NCI-H2107 treated with DMSO at 0.1 percent for 48 hours (cell line): ENCODE measurements around the gene MYH14.
"Not testable (repeated sequence)": the region's sequence is repeated elsewhere in the genome, so short reads cannot be mapped to it uniquely, and the experiment has no call there.

ENCODE experiments used
- DNase-seq: peaks from one replicate; lab custom pipeline; 2025; ENCODE audit not compliant: unreplicated experiment; lab: John Stamatoyannopoulos, UW

Gene MYH14

DNA sequence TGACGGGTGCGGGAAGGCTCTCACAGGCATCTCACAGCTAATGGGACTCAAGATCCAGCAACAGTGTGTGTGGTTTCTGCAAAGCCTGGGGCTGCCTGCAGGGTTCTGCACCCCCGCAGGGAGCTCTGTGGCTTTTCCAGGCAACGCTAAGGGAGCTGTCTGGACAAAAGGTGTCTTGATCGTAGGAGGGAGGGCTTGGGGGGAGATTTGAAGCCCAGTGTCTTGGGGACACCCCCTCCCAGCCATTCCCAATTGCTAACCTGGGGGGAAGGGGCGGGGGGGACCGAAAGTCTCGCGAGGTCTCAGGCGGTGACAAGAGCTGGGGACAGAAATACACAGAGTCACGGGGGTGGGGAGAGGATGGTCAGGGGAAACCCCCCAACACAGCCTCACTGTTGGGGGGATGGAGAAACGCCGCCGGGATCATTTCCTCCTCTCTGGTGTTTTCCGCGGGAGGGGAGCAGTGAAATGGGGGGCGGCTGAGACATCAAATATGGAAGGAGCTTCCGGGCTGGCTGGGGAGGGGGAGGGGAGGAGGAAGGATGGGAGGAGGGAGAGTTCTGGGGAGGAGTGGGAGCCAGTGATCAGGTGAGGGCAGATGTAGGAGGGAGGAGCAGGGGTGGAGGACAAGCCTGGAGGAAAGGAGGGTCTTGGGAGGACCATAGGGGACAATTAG is 112.5 kb downstream of the MYH14 start:
- peak; percentile 64 for DNase-seq

DNA sequence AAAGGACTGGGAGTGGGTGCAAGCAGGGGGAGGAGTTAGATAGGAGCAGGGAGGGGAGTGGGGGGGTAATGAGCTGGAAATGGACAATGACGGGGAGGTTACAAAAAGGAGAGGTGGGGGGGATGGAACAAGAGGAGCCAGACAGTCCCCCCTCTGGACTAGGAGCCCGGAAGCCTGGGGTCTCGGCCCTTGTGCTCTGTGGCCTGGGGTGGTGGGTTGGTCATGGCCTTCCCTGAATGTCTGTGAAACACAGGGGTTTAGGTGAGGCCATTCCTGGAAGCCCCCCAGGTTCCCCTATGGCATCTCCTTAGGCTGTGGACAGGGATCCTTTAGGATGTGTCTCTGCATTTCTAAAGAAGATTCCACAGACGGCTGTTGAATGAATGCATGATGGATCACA is 113.7 kb downstream of the MYH14 start:
- DNase-seq: no peak

DNA sequence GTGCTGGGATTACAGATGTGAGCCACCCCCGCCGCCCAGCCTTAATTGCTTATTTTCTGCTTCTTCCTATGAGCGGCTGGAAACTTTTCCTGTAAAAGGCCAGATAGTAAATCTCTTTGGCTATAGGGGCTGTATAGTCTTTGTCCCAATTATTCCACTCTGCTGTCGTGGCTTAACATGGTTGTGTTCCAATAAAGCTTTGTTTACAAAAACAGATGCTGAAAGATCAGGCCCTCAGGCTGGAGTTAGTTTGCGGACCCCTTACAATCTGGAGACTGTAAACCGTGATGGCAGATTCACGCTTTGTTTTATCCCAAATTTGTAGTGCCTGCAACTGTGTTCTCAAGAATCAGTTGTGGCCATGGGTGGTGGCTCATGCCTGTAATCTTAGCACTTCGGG is 115.0 kb downstream of the MYH14 start:
- no peak for DNase-seq

DNA sequence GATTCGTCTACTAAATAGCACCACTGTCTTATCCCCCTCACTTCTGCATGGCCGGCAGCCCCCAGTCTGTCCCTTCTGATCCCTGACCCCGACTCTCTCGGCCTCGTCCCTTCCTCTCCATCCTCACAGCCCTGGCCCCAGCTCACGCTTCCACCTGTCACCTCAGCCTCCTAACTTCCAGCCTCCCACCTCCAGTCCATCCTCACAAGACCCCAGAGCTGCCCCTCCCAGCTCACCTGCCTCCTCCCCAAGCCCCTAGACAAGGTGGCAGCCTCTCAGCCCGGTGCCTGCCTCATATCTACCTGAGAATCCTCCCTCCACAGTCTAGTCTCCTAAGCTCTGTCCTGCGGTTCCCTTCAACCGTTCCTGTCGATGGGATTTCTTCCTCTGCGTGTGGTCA is 115.7 kb downstream of the MYH14 start:
- no peak for DNase-seq

DNA sequence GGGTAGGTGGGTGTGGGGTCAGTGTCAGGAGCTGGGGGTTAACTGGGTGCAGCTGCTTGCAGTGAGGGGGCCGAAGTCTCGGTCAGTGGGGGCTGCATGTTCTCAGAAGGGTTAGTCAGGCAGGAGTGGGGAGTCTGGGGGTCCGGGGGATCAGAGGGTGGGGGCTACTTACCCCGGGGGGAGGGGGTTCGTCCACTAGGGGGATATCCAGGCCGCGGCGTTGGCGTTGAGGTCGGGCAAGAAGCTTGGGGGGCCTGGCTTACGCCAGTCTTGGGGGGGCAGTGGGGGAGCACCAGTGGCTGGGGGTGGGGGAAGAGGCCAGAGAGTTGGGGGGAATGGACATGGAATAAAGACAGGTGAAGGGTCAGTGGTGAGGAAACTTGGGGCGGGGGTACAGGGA is 116.6 kb downstream of the MYH14 start:
- DNase-seq: no peak

DNA sequence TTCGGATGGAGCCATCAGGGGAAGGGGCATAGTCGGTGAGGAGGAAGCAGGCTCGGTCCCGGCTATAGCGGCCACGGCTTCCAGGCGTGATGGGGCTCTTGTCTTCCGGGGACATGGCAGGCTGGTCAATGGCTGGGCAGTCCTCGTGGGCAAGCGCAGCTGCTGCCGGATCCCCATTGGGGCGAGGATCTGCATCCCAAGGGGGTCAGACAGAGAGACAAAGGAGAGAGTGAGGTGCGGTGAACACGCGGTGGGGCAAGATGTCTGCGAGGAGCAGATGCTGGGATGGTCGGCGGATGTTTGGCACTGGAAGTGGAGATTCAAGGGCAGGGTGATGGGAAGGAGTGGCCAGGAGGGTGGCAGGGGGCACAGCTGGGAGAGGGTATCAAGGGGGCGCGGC is 117.2 kb downstream of the MYH14 start:
- no peak for DNase-seq

DNA sequence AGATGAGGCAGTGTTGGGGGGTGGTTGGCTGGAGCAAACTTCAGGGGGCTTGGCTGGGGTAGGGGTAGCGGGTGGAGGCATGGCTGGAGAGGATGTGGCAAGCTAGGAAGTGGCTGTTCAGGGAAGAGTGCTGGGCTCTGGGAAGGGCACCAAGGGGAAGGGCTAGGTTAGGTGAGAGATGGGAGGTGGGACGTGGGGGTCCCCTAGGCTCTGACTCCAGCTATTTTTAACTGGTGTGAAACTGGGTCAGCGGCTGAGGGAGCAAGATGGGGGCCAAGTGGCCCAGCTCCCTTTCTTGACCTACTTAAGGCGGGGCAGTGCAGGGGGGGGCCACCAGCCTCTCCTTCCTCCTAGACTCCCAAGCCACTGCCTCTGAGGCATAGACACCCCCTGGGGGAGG is 118.4 kb downstream of the MYH14 start:
- DNase-seq: no peak

DNA sequence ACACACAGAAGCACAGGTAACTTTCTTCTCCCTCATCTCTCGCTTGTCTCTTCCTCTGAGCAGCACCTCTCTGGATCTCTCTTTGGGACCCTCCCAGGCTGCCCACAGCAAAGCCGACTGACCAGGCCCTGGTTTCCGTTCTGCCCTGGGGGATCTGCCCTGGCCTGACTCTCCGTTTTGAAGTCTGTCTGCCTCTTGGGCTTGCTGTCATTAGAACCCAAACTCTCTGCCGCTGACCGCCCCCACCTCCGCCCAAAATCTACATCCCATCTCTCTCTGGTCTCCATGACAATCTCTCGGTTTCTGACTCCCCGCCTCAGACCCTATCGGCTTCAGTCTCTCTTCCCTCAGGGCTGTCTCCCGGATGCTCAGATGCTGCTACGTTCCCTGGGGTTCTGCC is 118.8 kb downstream of the MYH14 start:
- no peak for DNase-seq

DNA sequence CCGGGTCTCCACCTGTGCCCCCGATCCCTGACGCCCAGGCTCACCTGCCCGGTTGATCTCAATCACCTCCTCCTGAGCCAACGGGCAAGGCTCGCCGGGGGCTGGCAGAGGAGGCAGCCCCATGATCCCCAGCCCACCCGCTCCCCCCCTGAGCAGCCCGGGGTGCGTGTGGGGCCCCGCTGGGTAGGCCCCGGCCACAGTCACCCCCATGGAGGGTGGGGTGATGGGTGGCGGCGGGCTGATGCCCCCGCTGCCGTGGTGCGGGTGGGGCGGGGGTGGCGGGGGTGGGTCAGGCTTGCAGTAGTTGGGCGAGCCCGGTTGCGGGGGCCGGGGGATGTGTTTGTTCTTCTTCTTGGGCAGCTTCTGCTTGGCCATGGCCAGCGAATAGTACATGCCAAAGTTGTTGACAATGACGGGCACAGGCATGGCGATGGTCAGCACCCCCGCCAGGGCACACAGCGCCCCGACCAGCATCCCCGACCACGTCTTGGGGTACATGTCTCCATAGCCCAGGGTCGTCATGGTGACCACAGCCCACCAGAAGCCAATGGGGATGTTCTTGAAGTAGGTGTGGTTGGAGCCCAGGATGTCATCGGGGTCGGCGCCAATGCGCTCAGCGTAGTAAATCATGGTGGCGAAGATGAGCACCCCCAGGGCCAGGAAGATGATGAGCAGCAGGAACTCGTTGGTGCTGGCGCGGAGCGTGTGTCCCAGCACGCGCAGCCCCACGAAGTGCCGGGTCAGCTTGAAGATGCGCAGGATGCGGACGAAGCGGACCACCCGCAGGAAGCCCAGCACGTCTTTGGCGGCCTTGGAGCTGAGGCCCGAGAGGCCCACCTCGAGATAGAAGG is 119.7 kb downstream of the MYH14 start:
- no peak for DNase-seq

DNA sequence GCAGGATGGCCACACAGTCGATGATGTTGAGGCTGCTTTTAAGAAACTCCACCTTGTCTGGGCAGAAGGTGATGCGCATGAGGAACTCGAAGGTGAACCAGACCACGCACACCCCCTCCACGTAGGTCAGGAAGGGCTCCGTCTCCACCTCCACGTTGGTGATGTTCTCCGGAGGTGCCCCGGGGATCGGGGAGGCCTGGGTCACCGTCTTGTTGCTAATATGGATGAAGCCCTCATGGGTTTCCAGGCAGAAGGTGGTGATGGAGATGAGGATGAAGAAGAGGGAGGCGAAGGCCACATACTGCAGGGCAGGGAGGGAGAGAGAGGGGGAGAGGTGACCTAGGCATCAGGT is 120.3 kb downstream of the MYH14 start:
- DNase-seq: no peak

DNA sequence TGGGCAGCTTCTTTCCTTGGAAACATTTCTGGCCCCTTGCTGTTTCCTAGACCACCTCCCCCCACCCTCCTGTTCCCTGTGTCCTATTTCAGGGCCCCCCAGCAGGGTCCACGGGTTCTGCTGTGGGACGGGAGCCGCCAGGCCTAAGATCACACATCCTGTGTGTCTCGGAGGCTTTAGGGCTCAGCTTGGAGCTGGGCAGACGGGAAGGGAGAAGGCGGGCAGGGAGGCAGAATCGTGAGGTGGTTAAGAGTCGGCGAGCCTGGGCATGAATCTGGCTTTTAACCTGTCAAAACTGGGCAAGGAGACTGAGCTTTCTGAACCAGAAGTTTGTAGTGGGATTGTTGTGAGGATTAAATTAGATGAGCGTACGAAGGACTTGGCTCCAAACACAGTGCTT is 120.9 kb downstream of the MYH14 start:
- DNase-seq: no peak

DNA sequence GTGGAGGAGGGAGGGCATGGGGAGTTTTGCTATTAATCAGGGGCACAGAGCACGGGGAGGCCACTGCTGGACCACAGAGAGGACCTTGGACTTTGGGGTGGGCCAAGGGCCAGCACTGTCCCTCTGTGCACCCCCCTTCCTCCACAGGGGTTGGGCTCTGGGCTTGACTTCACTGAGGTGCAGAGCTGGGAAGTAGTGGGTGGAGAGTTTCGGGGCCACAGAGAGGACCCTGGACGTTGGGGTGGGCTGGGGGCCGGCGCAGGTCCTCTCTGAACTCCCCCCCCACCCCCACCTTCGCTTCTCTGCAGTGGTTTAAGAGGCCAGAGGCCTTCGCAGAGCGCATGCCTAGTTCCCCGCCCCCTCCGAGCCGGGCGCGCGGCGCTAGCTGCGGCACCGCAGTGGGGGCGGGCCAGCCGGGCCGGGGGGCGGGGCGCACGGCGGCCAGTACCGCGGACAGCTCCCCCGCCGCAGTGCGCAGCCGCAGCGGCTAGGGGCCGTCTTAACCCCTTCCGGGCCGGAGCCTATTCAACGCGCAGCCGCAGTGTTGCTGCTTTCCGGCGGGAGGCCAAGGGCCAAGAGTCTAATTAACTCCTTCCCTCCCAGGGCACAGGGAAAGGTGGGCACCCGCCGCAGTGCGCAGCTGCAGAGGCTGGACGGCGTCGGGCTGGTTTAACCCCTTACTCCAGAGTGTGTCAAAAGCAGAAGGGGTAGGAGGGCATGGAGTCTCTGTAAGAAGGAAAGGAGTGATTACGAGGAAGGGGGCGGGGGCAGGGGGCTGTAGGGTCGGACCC is 122.1 kb downstream of the MYH14 start:
- DNase-seq: peak; percentile 57

DNA sequence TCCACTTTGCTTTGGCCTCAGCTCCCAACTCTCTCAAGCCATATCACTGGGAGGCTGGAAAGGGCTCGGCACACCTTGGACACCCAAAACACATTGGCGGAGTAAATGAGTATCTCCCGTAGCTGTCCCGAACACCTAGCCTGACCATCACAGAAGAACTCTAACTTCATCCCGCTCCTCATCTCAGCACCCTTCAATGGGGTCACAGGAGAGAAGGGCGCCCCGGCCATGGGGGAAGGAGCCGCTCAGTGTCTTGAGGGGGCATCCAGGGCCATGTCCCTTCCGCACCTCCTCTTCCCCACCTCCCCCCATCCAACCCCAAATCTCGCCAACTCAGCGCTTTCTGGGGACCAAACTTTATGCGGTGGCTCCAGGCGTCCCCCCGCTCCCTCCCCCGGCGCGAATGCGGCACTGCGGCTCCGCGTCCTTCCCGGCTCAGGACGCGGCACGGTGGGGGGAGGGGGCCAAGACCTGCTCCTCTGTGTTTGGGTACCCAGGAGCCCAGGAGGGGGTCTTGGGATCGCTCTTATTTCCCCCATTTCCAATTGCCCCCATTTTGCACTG is 122.8 kb downstream of the MYH14 start:
- DNase-seq: no peak

DNA sequence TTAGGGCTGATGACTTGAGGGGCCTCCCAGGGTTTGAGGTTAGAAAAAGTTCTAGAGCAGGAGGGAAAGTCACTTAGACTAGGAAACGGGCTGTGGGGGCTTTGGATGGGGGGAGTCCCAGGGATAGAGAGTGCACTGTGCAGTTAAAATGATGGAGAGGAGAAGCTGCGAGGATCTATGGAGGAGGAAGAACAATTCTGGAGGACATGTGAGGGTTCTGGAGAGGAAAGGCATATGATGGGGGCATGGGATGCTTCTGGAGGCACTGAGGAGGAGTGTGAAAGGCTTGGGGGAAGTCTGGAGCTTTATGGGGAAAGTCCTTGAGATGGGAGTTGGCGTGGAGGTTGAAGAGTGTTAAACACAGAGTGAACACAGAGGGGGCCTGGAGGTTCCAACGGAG is 123.6 kb downstream of the MYH14 start:
- DNase-seq: no peak

DNA sequence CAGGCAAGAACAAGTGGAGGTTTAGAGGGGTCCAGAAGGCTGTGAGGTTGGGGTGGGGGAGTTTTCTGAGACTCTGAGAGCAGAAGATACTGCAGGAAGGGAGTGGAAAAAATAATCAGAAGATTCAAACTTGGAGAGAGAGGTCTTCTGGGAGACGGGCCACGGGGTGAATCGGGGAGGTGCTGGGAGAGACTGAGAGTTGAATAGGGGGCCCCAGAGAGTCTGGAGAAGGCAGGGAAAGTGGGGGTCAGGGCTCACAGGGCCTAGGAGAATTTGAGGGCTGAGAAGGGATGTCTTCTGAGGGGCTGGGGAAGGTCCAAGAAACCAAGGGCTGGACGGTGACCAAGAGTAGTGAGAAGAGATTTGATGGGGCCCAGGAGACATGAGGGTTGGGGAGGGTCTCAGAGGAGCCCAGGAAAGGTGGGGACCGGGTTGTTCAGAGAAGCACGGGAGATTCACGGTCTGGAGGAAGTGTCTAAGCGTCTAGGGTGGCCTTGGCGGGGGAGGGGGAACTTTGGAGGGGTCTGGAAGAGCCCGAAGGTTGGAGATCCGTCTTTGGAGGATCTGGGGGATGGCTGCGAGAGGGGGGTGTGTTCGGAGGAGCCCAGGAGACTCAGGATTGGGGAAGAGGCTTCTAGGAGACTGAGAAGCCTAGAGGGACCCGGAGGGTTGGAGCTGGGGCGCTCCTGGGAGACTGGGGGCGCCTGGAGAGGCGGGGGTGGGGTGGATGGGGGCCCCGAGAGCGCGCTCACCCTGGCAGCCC is 124.2 kb downstream of the MYH14 start:
- DNase-seq: no peak

DNA sequence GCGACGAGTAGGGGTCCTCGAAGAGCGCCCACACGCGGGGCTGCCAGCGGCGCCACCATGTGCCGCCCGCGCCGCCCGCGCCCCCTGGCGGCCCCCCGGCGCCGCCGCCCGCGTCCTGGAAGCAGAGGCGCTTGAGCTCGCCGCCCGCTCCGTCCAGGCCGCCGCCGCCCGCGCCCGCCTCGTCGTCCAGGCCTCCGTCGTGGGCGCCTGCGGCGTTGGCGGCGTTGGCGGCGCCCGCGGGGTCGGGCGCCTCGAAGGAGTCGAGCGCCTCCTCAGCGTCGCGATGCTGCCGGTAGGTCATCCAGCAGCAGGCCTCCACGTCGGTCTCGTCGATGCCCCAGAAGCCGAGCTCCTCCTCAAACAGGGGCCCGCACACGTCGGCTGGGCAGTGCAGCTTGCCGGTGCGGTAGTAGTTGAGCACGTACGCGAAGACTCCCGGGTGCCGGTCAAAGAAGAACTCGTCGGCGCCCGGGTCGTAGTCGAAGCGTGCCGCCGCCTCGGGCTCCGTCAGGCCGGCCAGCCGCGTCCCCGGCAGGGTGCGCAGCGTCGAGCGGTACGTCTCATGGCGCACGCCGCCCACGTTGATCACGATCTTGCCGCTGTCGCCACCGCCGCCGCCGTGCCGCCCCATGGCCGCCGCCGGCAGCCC is 124.9 kb downstream of the MYH14 start:
- no peak for DNase-seq

DNA sequence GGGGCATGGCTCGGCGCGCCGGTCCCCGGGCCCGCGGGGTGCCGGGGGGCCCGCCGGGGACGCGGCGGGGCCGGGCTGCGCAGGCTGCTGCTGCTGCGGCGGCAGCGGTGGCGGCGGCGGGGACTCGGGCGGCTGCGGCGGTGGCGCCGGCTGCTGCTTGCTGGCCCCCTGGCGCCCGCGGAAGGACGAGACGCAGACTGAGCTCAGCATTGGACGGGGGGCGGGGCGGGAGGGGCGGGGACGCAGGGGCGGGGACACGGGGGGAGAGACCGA is 125.4 kb downstream of the MYH14 start:
- DNase-seq: no peak

DNA sequence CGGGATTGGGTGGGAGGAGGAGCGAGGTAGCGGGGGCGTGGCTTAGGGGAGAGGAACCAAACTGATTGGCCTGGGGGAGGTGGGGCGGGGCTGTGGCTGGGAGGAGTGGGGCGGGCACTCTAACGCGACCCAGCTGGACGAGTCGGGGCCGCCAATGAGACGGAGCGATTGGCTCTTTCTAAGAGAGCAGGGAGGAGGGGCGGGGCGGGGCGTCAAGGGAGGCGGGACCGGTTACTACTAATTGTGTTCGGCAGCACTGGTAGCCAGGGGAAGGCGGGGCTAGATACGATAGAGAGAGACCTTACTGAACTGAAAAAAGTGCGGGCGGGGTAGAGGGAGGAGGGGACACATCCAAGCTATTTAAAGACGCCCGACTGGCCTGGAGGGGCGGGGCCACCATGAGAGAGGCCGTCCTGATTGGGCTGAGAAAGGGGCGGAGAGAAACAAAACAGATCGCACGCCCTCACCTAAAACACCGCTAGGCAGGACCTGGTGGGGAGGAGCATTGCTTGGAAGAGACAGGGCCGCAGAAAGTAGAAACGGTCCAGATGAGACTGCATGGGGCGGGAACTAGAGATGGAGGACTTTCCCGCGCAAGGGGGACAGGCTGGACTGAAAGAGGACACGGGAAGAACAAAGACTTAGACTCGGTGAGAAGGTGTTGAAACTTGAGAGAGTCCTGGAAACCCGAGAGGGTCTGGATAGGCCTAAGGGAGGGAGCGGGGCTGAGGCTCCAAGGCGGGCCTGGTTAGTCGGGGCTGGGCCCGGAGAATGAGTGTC is 125.9 kb downstream of the MYH14 start, which contains the start of gene KCNC3:
TSS of gene KCNC3 (minus strand) at position 232 of the 780 bp plus-strand sequence. CDS start 295 bp downstream, outside the sequence.
- DNase-seq: peak; percentile 99

DNA sequence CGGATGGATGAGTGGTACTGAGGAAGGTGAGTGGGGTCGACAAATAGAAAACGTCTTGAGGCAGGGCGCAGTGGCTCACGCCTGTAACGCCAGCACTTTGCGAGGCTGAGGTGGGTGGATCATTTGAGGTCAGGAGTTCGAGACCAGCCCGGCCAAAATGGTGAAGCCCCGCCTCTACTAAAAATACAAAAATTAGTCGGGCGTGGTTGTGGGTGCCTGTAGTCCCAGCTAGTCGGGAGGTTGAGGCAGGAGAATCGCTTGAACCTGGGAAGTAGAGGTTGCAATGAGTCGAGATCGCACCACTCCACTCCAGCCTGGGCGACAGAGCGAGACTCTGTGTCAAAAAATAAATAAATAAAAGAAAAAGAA is 126.5 kb downstream of the MYH14 start:
- DNase-seq: not testable (repeated sequence)
